Keratinocyte (primary cell): ENCODE data around the gene PDZD7. TPM values are rescaled to one million over a fixed set of nuclear protein-coding genes. Genes with fewer than 3 reads are reported as not detected.

Source experiments
- DNase-seq: peaks from one replicate; pipeline ENCODE4 v3.0.0-alpha.2; 2011; ENCODE audit warnings: low read depth, missing footprints, low spot score
- FAIRE-seq: peaks from 2 replicates; lab custom pipeline; 2011; peaks lifted over from hg19 to GRCh38; lab: Jason Lieb, UNC
- H2AFZ ChIP-seq: 2 replicates; pipeline ENCODE4 v1.6.0; 2012; ENCODE audit warnings: low read length, control low read depth, inconsistent platforms; ENCODE audit not compliant: control insufficient read depth
- H3K27ac ChIP-seq: 2 replicates; pipeline ENCODE4 v1.5.1; 2011; ENCODE audit warnings: low read length; ENCODE audit not compliant: control insufficient read depth, insufficient read depth
- H3K27me3 ChIP-seq: 3 replicates; pipeline ENCODE4 v1.6.0; 2011; ENCODE audit warnings: low read length; ENCODE audit not compliant: control insufficient read depth, insufficient read depth; ENCODE audit errors: extremely low read depth
- H3K36me3 ChIP-seq, 2 experiments: 2 replicates in 1 of 2; 3 replicates in 1 of 2; pipeline ENCODE4 v1.5.1; 2011; ENCODE audit warnings: low read length in 2 of 2, mild to moderate bottlenecking in 1 of 2; ENCODE audit not compliant: control insufficient read depth in 2 of 2, insufficient read depth in 2 of 2; ENCODE audit errors: extremely low read depth in 1 of 2
- H3K4me1 ChIP-seq: 3 replicates; pipeline ENCODE4 v1.5.1; 2011; ENCODE audit warnings: low read length; ENCODE audit not compliant: control insufficient read depth, insufficient read depth; ENCODE audit errors: extremely low read depth
- H3K4me2 ChIP-seq: 3 replicates; pipeline ENCODE4 v1.6.0; 2011; ENCODE audit warnings: low read depth, low read length; ENCODE audit not compliant: control insufficient read depth, insufficient read depth; ENCODE audit errors: extremely low read depth
- H3K4me3 ChIP-seq, 3 experiments: fragments of 200-600 bp in 1 of 3; sonication (generic) in 1 of 3; 2 replicates in 2 of 3; 3 replicates in 1 of 3; pipeline ENCODE4 v1.5.1; 2011 to 2016; ENCODE audit warnings: low read length in 3 of 3, mild to moderate bottlenecking in 3 of 3, control low read depth in 2 of 3, inconsistent platforms in 1 of 3, low read depth in 1 of 3, mixed read lengths in 1 of 3, mixed run types in 1 of 3, moderate library complexity in 1 of 3; ENCODE audit not compliant: control insufficient read depth in 2 of 3, insufficient read depth in 2 of 3; ENCODE audit errors: extremely low read depth in 1 of 3
- H3K79me2 ChIP-seq: 2 replicates; pipeline ENCODE4 v1.6.0; 2012; ENCODE audit warnings: low read length; ENCODE audit not compliant: control insufficient read depth, insufficient read depth
- H3K9ac ChIP-seq: 3 replicates; pipeline ENCODE4 v1.6.0; 2011; ENCODE audit warnings: low read length; ENCODE audit not compliant: control insufficient read depth, insufficient read depth; ENCODE audit errors: extremely low read depth
- H3K9me1 ChIP-seq: 3 replicates; pipeline ENCODE4 v1.6.0; 2011; ENCODE audit warnings: low read length; ENCODE audit not compliant: control insufficient read depth, insufficient read depth; ENCODE audit errors: extremely low read depth
- H3K9me3 ChIP-seq: 2 replicates; pipeline ENCODE4 v1.5.1; 2012; ENCODE audit warnings: low read depth, low read length; ENCODE audit not compliant: control insufficient read depth
- H4K20me1 ChIP-seq: 3 replicates; pipeline ENCODE4 v1.6.0; 2011; ENCODE audit warnings: low read length; ENCODE audit not compliant: control insufficient read depth, insufficient read depth; ENCODE audit errors: extremely low read depth
- CTCF ChIP-seq, 3 experiments: IDR thresholded peaks in 1 of 3; conservative IDR thresholded peaks in 1 of 3; optimal IDR thresholded peaks in 1 of 3; 2 replicates in 2 of 3; 3 replicates in 1 of 3; pipeline versions ENCODE3 to v1.5.1; 2011; ENCODE audit warnings: low read length in 3 of 3, mild to moderate bottlenecking in 3 of 3, moderate library complexity in 2 of 3, control low read depth in 1 of 3, inconsistent platforms in 1 of 3; ENCODE audit not compliant: insufficient read depth in 2 of 3; ENCODE audit errors: extremely low read depth in 1 of 3
- EZH2 ChIP-seq: IDR thresholded peaks from one replicate; pipeline ENCODE4 v1.6.1; 2012; ENCODE audit warnings: inconsistent platforms, mild to moderate bottlenecking, low read length, moderate library complexity
- dilution Hi-C: fragments of 300-500 bp; cut with MboI; formaldehyde crosslinking; loops from one replicate; pipeline ENCODE4 v1.7.0; 2020; ENCODE audit warnings: low sequenced_read_pairs; ENCODE audit not compliant: extremely low pct_ligation_motif_present
- polyA plus RNA-seq, 5 experiments: library from polyadenylated mRNA; depleted of rRNA in 3 of 5; stranded (reverse) in 3 of 5; stranded (forward) in 1 of 5; unstranded in 1 of 5; fragments of >200 nt; gene quantifications; 1 replicate in 1 of 5; 2 replicates in 3 of 5; 3 replicates in 1 of 5; pipeline versions ENCODE4 v1.2.1 to v1.2.3, GENCODE V29; 2011 to 2012; ENCODE audit warnings: missing spikeins in 2 of 5, low read depth in 1 of 5, low replicate concordance in 1 of 5

The PDZD7 gene
- polyA plus RNA-seq, 1 donor (not counting 4 experiments of a cell fraction or from before 2014, with no cell fraction given) = 0.54 TPM

- Histone ChIP-seq H3K4me3 (peak overlapping the region; percentile 40 to 70 (median 63)), H3K79me2 (no peaks in the 10 kb centered on the region), H3K9me1 (no peaks in the 10 kb centered on the region), H4K20me1 (no peaks in the 10 kb centered on the region), H3K4me2 (peak overlapping the region; percentile 86), H3K4me1 (peaks cover 13% of the 10 kb centered on the region), H3K27ac (peak overlapping the region; percentile 88), H3K9ac (peak overlapping the region; percentile 85), H3K27me3 (peaks cover 16% of the 10 kb centered on the region), H3K9me3 (no peaks in the 10 kb centered on the region), H2AFZ (peak overlapping the region; percentile 67), H3K36me3 (peaks cover 0 to 15% of the 10 kb centered on the region in 2 experiments)
- FAIRE-seq = no peak
- TF ChIP-seq EZH2 (no peak), CTCF (optimal IDR thresholded peaks at IDR 0.05 in 1 of 3, IDR thresholded peaks at IDR 0.05 in 1 of 3, conservative IDR thresholded peaks at IDR 0.05 in 1 of 3; ENCODE audit: extremely low read depth in 1 of 3, insufficient read depth in 2 of 3, low read length in 3 of 3) (no peak)
- dilution Hi-C loops = no loop called here
- DNase-seq = no peak
Measured at GRCh38 chr10:101043363-101043707, 12.4 kb upstream of the PDZD7 start.

- H3K9ac ChIP-seq = peak overlapping the region; percentile 85
- TF ChIP-seq EZH2 = no peak
- no peak for TF ChIP-seq CTCF (optimal IDR thresholded peaks at IDR 0.05 in 1 of 3, IDR thresholded peaks at IDR 0.05 in 1 of 3, conservative IDR thresholded peaks at IDR 0.05 in 1 of 3; ENCODE audit: extremely low read depth in 1 of 3, insufficient read depth in 2 of 3, low read length in 3 of 3)
- peaks cover 9% of the 10 kb centered on the region for H3K4me1 ChIP-seq
- no peaks in the 10 kb centered on the region for H4K20me1 ChIP-seq
- H3K4me3 ChIP-seq = peak overlapping the region; percentile 40 to 70 (median 63)
- H3K79me2 ChIP-seq = no peaks in the 10 kb centered on the region
- dilution Hi-C loops = no loop called here
- H3K36me3 ChIP-seq = peaks cover 3 to 19% of the 10 kb centered on the region in 2 experiments
- DNase-seq = no peak
- H2AFZ ChIP-seq = peak overlapping the region; percentile 67
- peak overlapping the region; percentile 88 for H3K27ac ChIP-seq
- peak overlapping the region; percentile 86 for H3K4me2 ChIP-seq
- peaks cover 11% of the 10 kb centered on the region for H3K27me3 ChIP-seq
- FAIRE-seq = peak; percentile 93
- H3K9me3 ChIP-seq = no peaks in the 10 kb centered on the region
- H3K9me1 ChIP-seq = no peaks in the 10 kb centered on the region
Measured at GRCh38 chr10:101042667-101043362, 11.9 kb upstream of the PDZD7 start.
